ENCODE results near the gene NKRF. TPM values are rescaled to one million over a fixed set of nuclear protein-coding genes. Genes with fewer than 3 reads are reported as not detected.
A peak's percentile ranks its signal among the peaks of the same experiment; 100 is the strongest.

The NKRF gene
- total and polyA plus RNA-seq, 7 donors, result 3.6 to 8.1 (median 6.0) TPM

DNA sequence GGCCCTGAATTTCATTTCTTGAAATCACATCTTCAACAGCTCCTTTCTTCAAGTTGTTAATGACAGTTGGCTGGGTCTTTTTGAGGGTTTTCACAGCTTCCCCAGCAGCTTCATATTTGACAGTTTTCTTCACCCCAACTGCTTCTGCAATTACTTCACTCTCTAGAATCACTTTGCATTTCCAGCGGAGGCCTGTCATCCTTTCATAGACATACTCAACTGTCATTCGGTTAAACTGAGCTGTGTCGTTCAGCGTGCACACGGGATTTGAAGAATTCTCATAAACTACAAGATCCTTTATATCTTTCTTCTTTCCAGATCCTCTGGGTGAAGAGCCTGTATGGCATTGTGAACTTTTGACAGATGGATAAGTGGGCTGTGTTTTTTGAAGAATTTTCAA lies 16.4 kb downstream of the NKRF start:
- Histone ChIP-seq H3K27ac (no peak overlapping the region), H3K36me3 (ENCODE audit: insufficient read depth in 1 of 2, low read depth in 1 of 2) (peaks cover 0 to 30% of the 10 kb centered on the region in 2 donors), H3K27me3 (ENCODE audit: insufficient read depth in 3 of 3, low read length in 2 of 3) (no peaks in the 10 kb centered on the region), H3K4me1 (no peaks in the 10 kb centered on the region), H3K9me3 (no peaks in the 10 kb centered on the region), H3K4me3 (no peak overlapping the region)
- 85 to 97% (median 96%) methylated on average over 5 of the region's 5 CpGs for WGBS, 3 donors
- intact Hi-C loops (cut with DNase I), result no loop called here
- DNase-seq (no peak), ATAC-seq (no peak)
- TF ChIP-seq, protein P1, sequence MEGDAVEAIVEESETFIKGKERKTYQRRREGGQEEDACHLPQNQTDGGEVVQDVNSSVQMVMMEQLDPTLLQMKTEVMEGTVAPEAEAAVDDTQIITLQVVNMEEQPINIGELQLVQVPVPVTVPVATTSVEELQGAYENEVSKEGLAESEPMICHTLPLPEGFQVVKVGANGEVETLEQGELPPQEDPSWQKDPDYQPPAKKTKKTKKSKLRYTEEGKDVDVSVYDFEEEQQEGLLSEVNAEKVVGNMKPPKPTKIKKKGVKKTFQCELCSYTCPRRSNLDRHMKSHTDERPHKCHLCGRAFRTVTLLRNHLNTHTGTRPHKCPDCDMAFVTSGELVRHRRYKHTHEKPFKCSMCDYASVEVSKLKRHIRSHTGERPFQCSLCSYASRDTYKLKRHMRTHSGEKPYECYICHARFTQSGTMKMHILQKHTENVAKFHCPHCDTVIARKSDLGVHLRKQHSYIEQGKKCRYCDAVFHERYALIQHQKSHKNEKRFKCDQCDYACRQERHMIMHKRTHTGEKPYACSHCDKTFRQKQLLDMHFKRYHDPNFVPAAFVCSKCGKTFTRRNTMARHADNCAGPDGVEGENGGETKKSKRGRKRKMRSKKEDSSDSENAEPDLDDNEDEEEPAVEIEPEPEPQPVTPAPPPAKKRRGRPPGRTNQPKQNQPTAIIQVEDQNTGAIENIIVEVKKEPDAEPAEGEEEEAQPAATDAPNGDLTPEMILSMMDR (IDR thresholded peaks at IDR 0.05), result no peak

DNA sequence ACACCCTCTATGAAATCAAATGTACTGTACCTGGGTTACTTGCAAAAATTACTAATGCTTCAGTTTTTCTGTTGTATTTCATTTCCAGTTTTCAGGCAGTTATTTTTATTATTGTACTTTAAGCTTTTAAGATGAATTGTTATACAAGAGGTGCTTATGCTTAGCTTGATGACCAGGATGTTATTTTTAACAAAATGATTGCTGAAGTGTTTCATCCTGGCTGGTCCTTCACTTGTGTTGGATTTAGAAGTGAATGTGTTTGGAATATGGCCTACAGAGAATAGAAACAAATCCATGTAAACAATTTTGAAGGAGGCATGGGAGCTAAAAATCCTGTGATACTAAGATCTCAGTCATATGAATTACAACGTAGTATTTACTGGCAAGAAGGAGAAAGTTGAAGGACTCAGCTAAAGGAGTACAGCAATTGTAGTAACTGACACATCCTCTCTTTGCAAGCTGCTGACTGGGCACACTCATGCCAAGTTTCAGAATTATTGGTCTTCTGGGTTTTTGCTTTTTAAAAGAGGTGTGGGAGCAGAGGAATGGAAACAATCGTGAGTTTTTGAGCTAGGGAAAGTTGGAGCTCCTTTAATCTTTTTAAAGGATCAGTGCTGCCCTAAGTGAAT lies 22.7 kb downstream of the NKRF start:
- no peak for DNase-seq
- Histone ChIP-seq H3K4me3 (no peak overlapping the region), H3K36me3 (ENCODE audit: insufficient read depth in 1 of 2, low read depth in 1 of 2) (peaks cover 0 to 7% of the 10 kb centered on the region in 2 donors), H3K4me1 (no peaks in the 10 kb centered on the region), H3K27ac (no peak overlapping the region), H3K9me3 (no peaks in the 10 kb centered on the region), H3K27me3 (ENCODE audit: insufficient read depth in 3 of 3, low read length in 2 of 3) (no peaks in the 10 kb centered on the region)
- intact Hi-C loops (cut with DNase I), result no loop called here
- TF ChIP-seq, protein P1 (IDR thresholded peaks at IDR 0.05), result no peak
- ATAC-seq, result peak in 3 of 4 donors; percentile 39 to 76 (median 44)
- whole genome bisulfite sequencing, 3 donors, result 32 to 39% (median 39%) methylated on average over 2 of the region's 2 CpGs

DNA sequence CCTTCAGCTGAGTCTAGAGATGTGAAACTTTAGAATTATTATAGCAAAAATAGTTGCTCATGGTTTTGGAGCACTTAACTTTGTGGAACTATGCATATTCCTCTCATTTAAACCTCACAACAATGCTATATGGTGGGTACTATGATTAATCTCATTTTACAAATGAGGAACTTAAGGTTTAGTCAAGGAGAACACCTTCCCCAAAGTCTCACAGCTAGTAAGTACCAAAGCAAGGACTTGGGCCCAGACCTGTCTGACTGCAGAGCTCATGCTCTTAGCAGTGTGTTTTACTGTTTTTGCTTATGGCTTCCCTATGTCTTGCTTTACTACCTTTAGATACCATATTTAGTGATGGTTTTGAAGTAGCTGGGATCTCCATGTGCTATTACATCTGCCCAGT lies 26.8 kb downstream of the NKRF start:
- TF ChIP-seq, protein P1 (IDR thresholded peaks at IDR 0.05), result no peak
- H3K4me1 ChIP-seq, result no peaks in the 10 kb centered on the region
- DNase-seq, result no peak
- ATAC-seq, result no peak
- H3K4me3 ChIP-seq, result no peak overlapping the region
- no peak overlapping the region for H3K27ac ChIP-seq
- peaks cover 0 to 14% of the 10 kb centered on the region in 2 donors for H3K36me3 ChIP-seq (ENCODE audit: insufficient read depth in 1 of 2, low read depth in 1 of 2)
- intact Hi-C loops (cut with DNase I), result no loop called here
- H3K27me3 ChIP-seq (ENCODE audit: insufficient read depth in 3 of 3, low read length in 2 of 3), result no peaks in the 10 kb centered on the region
- H3K9me3 ChIP-seq, result no peaks in the 10 kb centered on the region

DNA sequence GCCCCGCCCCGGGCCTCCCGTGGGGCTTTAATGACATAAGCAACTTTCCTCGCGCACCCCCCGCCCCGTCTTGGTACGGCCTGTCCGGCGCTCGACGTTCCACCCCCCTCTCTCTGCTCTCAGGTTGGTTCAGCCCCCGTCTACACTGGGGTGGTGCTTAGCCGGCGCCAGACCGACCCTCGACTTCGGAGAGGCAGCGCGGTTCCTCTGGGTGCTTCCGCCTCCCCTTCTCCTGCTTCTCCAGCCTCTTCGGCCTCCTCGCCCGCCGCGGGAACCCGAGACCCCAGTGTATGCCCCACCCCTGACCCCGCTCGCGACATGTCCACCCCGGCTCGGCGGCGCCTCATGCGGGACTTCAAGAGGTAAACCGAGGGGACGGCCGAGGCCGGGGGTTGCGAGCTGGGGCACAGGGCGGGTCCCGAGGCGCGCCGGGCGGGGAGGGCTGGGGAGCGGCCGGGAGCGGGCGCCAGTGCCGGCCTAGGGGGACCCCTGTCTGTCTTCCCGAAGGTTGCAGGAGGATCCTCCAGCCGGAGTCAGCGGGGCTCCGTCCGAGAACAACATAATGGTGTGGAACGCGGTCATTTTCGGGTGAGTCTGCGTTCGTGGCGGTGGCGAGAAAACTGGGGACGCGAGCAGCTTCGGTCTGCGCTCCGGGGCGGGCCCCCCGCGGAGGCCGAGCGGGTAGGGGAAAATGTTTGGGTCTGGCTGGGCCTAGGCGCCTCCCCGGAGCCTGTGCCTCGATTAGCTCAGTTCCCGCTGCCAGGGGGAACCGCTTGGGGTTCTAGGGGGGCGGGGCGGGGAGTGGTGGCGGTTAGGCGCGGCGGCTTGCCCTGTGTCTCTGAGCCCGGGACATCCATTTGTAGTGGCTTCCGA lies 31.6 kb downstream of the NKRF start, which contains the start of gene UBE2A:
Gene UBE2A (plus strand): TSS at position 170 of the 873 bp plus-strand sequence. CDS start 149 bp downstream, at position 319.
- peaks cover 7% of the 10 kb centered on the region for H3K4me1 ChIP-seq
- peak within 1 kb of the TSS; percentile 91 for H3K27ac ChIP-seq
- H3K27me3 ChIP-seq (ENCODE audit: insufficient read depth in 3 of 3, low read length in 2 of 3), result peaks cover 0 to 4% (median 0%) of the 10 kb centered on the region in 3 donors
- WGBS, 3 donors, result 0 to 31% (median 1%) methylated on average over 42 to 86 of the region's 86 CpGs
- H3K36me3 ChIP-seq (ENCODE audit: insufficient read depth in 1 of 2, low read depth in 1 of 2), result peaks cover 0 to 6% of the 10 kb centered on the region in 2 donors
- no peaks in the 10 kb centered on the region for H3K9me3 ChIP-seq
- DNase-seq (peak; percentile 91 to 95), ATAC-seq (peak; percentile 94 to 98 (median 96))
- intact Hi-C loops (cut with DNase I), result loop anchor here in 1 of 2 donors (5.0 kb wide), 1 partner anchor 57 kb away; no protein-coding TSS in a partner anchor
- TF ChIP-seq, protein P1 (IDR thresholded peaks at IDR 0.05), result peak; percentile 38
- peak within 1 kb of the TSS; percentile 81 for H3K4me3 ChIP-seq
